NCI-H2107 treated with DMSO at 0.1 percent for 48 hours (cell line): ENCODE data around the gene SYNGR1.
"Not testable (repeated sequence)": the region's sequence is repeated elsewhere in the genome, so short reads cannot be mapped to it uniquely, and the experiment has no call there.

Experiments
- DNase-seq: peaks from one replicate; lab custom pipeline; 2025; ENCODE audit not compliant: unreplicated experiment; lab: John Stamatoyannopoulos, UW

SYNGR1 gene

GRCh38 chr22:39316440-39317083 lies 33.2 kb upstream of the SYNGR1 start:
- DNase-seq, result no peak

GRCh38 chr22:39317084-39317774 lies 32.6 kb upstream of the SYNGR1 start:
- no peak for DNase-seq

GRCh38 chr22:39317775-39318506 lies 31.9 kb upstream of the SYNGR1 start:
- DNase-seq, result no peak

- DNase-seq, result no peak
These were observed 31.1 kb upstream of the SYNGR1 start for GRCh38 chr22:39318507-39319283.

- DNase-seq, result peak; percentile 88
These were observed 30.3 kb upstream of the SYNGR1 start, which contains the start of gene RPL3 for GRCh38 chr22:39319284-39320022. Gene RPL3 (minus strand): TSS chr22:39319623. CDS start chr22:39319597, 26 bp downstream.

- not testable (repeated sequence) for DNase-seq
These were observed 29.2 kb upstream of the SYNGR1 start for GRCh38 chr22:39320616-39321029.

GRCh38 chr22:39325392-39325932 lies 24.3 kb upstream of the SYNGR1 start:
- DNase-seq, result no peak

GRCh38 chr22:39327995-39328754 lies 21.6 kb upstream of the SYNGR1 start:
- no peak for DNase-seq

GRCh38 chr22:39330553-39330952 lies 19.2 kb upstream of the SYNGR1 start:
- not testable (repeated sequence) for DNase-seq

GRCh38 chr22:39332441-39333064 lies 17.2 kb upstream of the SYNGR1 start:
- no peak for DNase-seq

- DNase-seq, result no peak
These were observed 13.4 kb upstream of the SYNGR1 start for GRCh38 chr22:39336411-39336810.

- not testable (repeated sequence) for DNase-seq
These were observed 10.0 kb upstream of the SYNGR1 start for GRCh38 chr22:39339775-39340174.

- DNase-seq, result no peak
These were observed 8.6 kb upstream of the SYNGR1 start for GRCh38 chr22:39341179-39341578.

- peak; percentile 17 for DNase-seq
These were observed 6.3 kb upstream of the SYNGR1 start for GRCh38 chr22:39343259-39344045.

GRCh38 chr22:39344046-39344390 lies 5.8 kb upstream of the SYNGR1 start:
- no peak for DNase-seq

GRCh38 chr22:39345231-39345630 lies 4.6 kb upstream of the SYNGR1 start:
- no peak for DNase-seq

- no peak for DNase-seq
These were observed 784 bp upstream of the SYNGR1 start for GRCh38 chr22:39348909-39349505.

- DNase-seq, result no peak
These were observed 255 bp upstream of the SYNGR1 start for GRCh38 chr22:39349506-39349966.
